ENCODE data around the gene PDE1A.
"Not testable (repeated sequence)": the region's sequence is repeated elsewhere in the genome, so short reads cannot be mapped to it uniquely, and the experiment has no call there.

PDE1A gene

GRCh38 chr2:182404975-182405561 lies 21.8 kb downstream of the PDE1A start:
- DNase-seq: no peak

GRCh38 chr2:182404092-182404491 lies 22.7 kb downstream of the PDE1A start:
- DNase-seq: no peak

- no peak for DNase-seq
Observed at GRCh38 chr2:182393270-182393760, 33.5 kb downstream of the PDE1A start.

GRCh38 chr2:182391443-182391842 lies 35.4 kb downstream of the PDE1A start:
- DNase-seq: no peak

GRCh38 chr2:182386267-182386880 lies 40.5 kb downstream of the PDE1A start:
- DNase-seq: not testable (repeated sequence)

- no peak for DNase-seq
Observed at GRCh38 chr2:182384860-182385259, 42.0 kb downstream of the PDE1A start.

GRCh38 chr2:182381225-182381624 lies 45.6 kb downstream of the PDE1A start:
- no peak for DNase-seq

GRCh38 chr2:182379241-182379640 lies 47.6 kb downstream of the PDE1A start:
- DNase-seq: no peak

GRCh38 chr2:182378759-182379158 lies 48.1 kb downstream of the PDE1A start:
- no peak for DNase-seq

- DNase-seq: no peak
Observed at GRCh38 chr2:182377467-182377866, 49.4 kb downstream of the PDE1A start.

- no peak for DNase-seq
Observed at GRCh38 chr2:182375862-182376261, 51.0 kb downstream of the PDE1A start.

GRCh38 chr2:182372661-182373060 lies 54.2 kb downstream of the PDE1A start:
- no peak for DNase-seq

- DNase-seq: no peak
Observed at GRCh38 chr2:182368996-182369395, 57.8 kb downstream of the PDE1A start.

GRCh38 chr2:182368446-182368845 lies 58.4 kb downstream of the PDE1A start:
- no peak for DNase-seq

GRCh38 chr2:182367401-182367800 lies 59.4 kb downstream of the PDE1A start:
- no peak for DNase-seq

GRCh38 chr2:182366628-182367027 lies 60.2 kb downstream of the PDE1A start:
- DNase-seq: no peak

GRCh38 chr2:182365855-182366254 lies 61.0 kb downstream of the PDE1A start:
- DNase-seq: no peak

- DNase-seq: no peak
Observed at GRCh38 chr2:182361477-182361876, 65.4 kb downstream of the PDE1A start.

GRCh38 chr2:182360663-182361260 lies 66.1 kb downstream of the PDE1A start:
- DNase-seq: no peak

- DNase-seq: no peak
Observed at GRCh38 chr2:182359990-182360662, 66.7 kb downstream of the PDE1A start.

- DNase-seq: no peak
Observed at GRCh38 chr2:182359027-182359989, 67.5 kb downstream of the PDE1A start.

- no peak for DNase-seq
Observed at GRCh38 chr2:182358601-182359000, 68.2 kb downstream of the PDE1A start.

GRCh38 chr2:182355815-182356214 lies 71.0 kb downstream of the PDE1A start:
- DNase-seq: no peak
